Renal cortex interstitium (tissue), 15 donors: ENCODE measurements around the gene GNL3. TPM values are rescaled to one million over a fixed set of nuclear protein-coding genes. Genes with fewer than 3 reads are reported as not detected.
"Not testable (repeated sequence)": the region's sequence is repeated elsewhere in the genome, so short reads cannot be mapped to it uniquely, and the experiment has no call there.

Source experiments
- DNase-seq, 11 donors: peaks; one replicate each; pipeline ENCODE4 v3.0.0-alpha.2; 2013; ENCODE audit warnings: low read depth in 9 of 11, low spot score in 4 of 11; ENCODE audit errors: extremely low read depth in 1 of 11
- long read RNA-seq, 16 experiments: transcript quantifications; one replicate each; lab custom pipeline, GENCODE V29; 2026
- polyA plus RNA-seq, 3 donors: library from polyadenylated mRNA; unstranded; fragments of 120-200 nt; gene quantifications; one replicate each; pipeline ENCODE4 v1.2.1, GENCODE V29; 2013; ENCODE audit not compliant: insufficient read length in 3 of 3

Gene GNL3, protein sequence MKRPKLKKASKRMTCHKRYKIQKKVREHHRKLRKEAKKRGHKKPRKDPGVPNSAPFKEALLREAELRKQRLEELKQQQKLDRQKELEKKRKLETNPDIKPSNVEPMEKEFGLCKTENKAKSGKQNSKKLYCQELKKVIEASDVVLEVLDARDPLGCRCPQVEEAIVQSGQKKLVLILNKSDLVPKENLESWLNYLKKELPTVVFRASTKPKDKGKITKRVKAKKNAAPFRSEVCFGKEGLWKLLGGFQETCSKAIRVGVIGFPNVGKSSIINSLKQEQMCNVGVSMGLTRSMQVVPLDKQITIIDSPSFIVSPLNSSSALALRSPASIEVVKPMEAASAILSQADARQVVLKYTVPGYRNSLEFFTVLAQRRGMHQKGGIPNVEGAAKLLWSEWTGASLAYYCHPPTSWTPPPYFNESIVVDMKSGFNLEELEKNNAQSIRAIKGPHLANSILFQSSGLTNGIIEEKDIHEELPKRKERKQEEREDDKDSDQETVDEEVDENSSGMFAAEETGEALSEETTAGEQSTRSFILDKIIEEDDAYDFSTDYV
- 100 to 1,000 TPM in 2 of 3 donors, 10 to 100 TPM in 1; 92.5 to 109 (median 105) TPM for polyA plus RNA-seq
- long read RNA-seq, donor 1, transcript GNL3-202 (15 exons, 2,040 nt), result major isoform, 10 of 23 reads
- long read RNA-seq, donor 1, transcript GNL3-204 (4 exons, 597 nt), result major isoform, 10 of 23 reads
- long read RNA-seq, donor 1, partial matches to known transcripts, result 0 of 23 reads
- long read RNA-seq, donor 1, other reads (novel, unspliced or antisense), result 0 of 23 reads
- long read RNA-seq, donor 2, transcript GNL3-204 (4 exons, 597 nt), result major isoform, 5 of 25 reads
- long read RNA-seq, donor 2, partial matches to known transcripts, result 17 of 25 reads
- long read RNA-seq, donor 2, other reads (novel, unspliced or antisense), result 0 of 25 reads
- long read RNA-seq, donor 3, transcript GNL3-204 (4 exons, 597 nt), result minor isoform, 13 of 150 reads
- long read RNA-seq, donor 3, transcript GNL3-202 (15 exons, 2,040 nt), result major isoform, 21 of 150 reads
- long read RNA-seq, donor 3, partial matches to known transcripts, result 82 of 150 reads
- long read RNA-seq, donor 3, other reads (novel, unspliced or antisense), result 31 of 150 reads
- long read RNA-seq, donor 4, transcript GNL3-202 (15 exons, 2,040 nt), result major isoform, 11 of 34 reads
- long read RNA-seq, donor 4, transcript GNL3-212 (2 exons, 523 nt), result minor isoform, 5 of 34 reads
- long read RNA-seq, donor 4, transcript GNL3-204 (4 exons, 597 nt), result minor isoform, 8 of 34 reads
- long read RNA-seq, donor 4, partial matches to known transcripts, result 8 of 34 reads
- long read RNA-seq, donor 4, other reads (novel, unspliced or antisense), result 0 of 34 reads
- long read RNA-seq, donor 5, result 0 reads
- long read RNA-seq, donor 6, transcript GNL3-202 (15 exons, 2,040 nt), result major isoform, 8 of 23 reads
- long read RNA-seq, donor 6, transcript GNL3-204 (4 exons, 597 nt), result major isoform, 8 of 23 reads
- long read RNA-seq, donor 6, partial matches to known transcripts, result 5 of 23 reads
- long read RNA-seq, donor 6, other reads (novel, unspliced or antisense), result 0 of 23 reads
- long read RNA-seq, donor 7, transcript GNL3-202 (15 exons, 2,040 nt), result major isoform, 10 of 216 reads
- long read RNA-seq, donor 7, transcript GNL3-204 (4 exons, 597 nt), result minor isoform, 8 of 216 reads
- long read RNA-seq, donor 7, partial matches to known transcripts, result 162 of 216 reads
- long read RNA-seq, donor 7, other reads (novel, unspliced or antisense), result 32 of 216 reads
- long read RNA-seq, donor 8, transcript GNL3-204 (4 exons, 597 nt), result major isoform, 18 of 59 reads
- long read RNA-seq, donor 8, transcript GNL3-202 (15 exons, 2,040 nt), result minor isoform, 8 of 59 reads
- long read RNA-seq, donor 8, partial matches to known transcripts, result 28 of 59 reads
- long read RNA-seq, donor 8, other reads (novel, unspliced or antisense), result 0 of 59 reads
- long read RNA-seq, donor 9, transcript GNL3-202 (15 exons, 2,040 nt), result major isoform, 14 of 33 reads
- long read RNA-seq, donor 9, partial matches to known transcripts, result 12 of 33 reads
- long read RNA-seq, donor 9, other reads (novel, unspliced or antisense), result 0 of 33 reads
- long read RNA-seq, donor 10, transcript GNL3-204 (4 exons, 597 nt), result minor isoform, 12 of 83 reads
- long read RNA-seq, donor 10, transcript GNL3-202 (15 exons, 2,040 nt), result major isoform, 18 of 83 reads
- long read RNA-seq, donor 10, partial matches to known transcripts, result 32 of 83 reads
- long read RNA-seq, donor 10, other reads (novel, unspliced or antisense), result 20 of 83 reads
- long read RNA-seq, donor 11, transcript GNL3-202 (15 exons, 2,040 nt), result major isoform, 11 of 25 reads
- long read RNA-seq, donor 11, transcript GNL3-204 (4 exons, 597 nt), result minor isoform, 6 of 25 reads
- long read RNA-seq, donor 11, partial matches to known transcripts, result 7 of 25 reads
- long read RNA-seq, donor 11, other reads (novel, unspliced or antisense), result 0 of 25 reads
- long read RNA-seq, donor 12, partial matches to known transcripts, result 0 of 6 reads
- long read RNA-seq, donor 12, other reads (novel, unspliced or antisense), result 0 of 6 reads
- long read RNA-seq, donor 13, transcript GNL3-204 (4 exons, 597 nt), result minor isoform, 15 of 181 reads
- long read RNA-seq, donor 13, transcript GNL3-202 (15 exons, 2,040 nt), result major isoform, 22 of 181 reads
- long read RNA-seq, donor 13, partial matches to known transcripts, result 94 of 181 reads
- long read RNA-seq, donor 13, other reads (novel, unspliced or antisense), result 44 of 181 reads
- long read RNA-seq, donor 14, transcript GNL3-204 (4 exons, 597 nt), result minor isoform, 11 of 37 reads
- long read RNA-seq, donor 14, transcript GNL3-202 (15 exons, 2,040 nt), result major isoform, 13 of 37 reads
- long read RNA-seq, donor 14, partial matches to known transcripts, result 9 of 37 reads
- long read RNA-seq, donor 14, other reads (novel, unspliced or antisense), result 0 of 37 reads
- long read RNA-seq, donor 15, transcript GNL3-202 (15 exons, 2,040 nt), result major isoform, 7 of 17 reads
- long read RNA-seq, donor 15, partial matches to known transcripts, result 6 of 17 reads
- long read RNA-seq, donor 15, other reads (novel, unspliced or antisense), result 0 of 17 reads
- long read RNA-seq, donor 16, transcript GNL3-202 (15 exons, 2,040 nt), result major isoform, 29 of 76 reads
- long read RNA-seq, donor 16, transcript GNL3-204 (4 exons, 597 nt), result minor isoform, 10 of 76 reads
- long read RNA-seq, donor 16, partial matches to known transcripts, result 33 of 76 reads
- long read RNA-seq, donor 16, other reads (novel, unspliced or antisense), result 0 of 76 reads

GRCh38 chr3:52685709-52686691, at the start of gene GNL3, which contains the start of gene PBRM1:
Gene GNL3, plus strand, starts transcription at chr3:52686032. Its CDS starts 61 bp downstream, at chr3:52686093.
Gene PBRM1, minus strand, starts transcription at chr3:52685913.
- DNase-seq, result peak; percentile 88 to 95 (median 93)

- DNase-seq, result no peak
Measured at GRCh38 chr3:52636673-52637072, 49.2 kb upstream of the GNL3 start.

GRCh38 chr3:52645549-52645948, 40.3 kb upstream of the GNL3 start:
- no peak for DNase-seq

DNA sequence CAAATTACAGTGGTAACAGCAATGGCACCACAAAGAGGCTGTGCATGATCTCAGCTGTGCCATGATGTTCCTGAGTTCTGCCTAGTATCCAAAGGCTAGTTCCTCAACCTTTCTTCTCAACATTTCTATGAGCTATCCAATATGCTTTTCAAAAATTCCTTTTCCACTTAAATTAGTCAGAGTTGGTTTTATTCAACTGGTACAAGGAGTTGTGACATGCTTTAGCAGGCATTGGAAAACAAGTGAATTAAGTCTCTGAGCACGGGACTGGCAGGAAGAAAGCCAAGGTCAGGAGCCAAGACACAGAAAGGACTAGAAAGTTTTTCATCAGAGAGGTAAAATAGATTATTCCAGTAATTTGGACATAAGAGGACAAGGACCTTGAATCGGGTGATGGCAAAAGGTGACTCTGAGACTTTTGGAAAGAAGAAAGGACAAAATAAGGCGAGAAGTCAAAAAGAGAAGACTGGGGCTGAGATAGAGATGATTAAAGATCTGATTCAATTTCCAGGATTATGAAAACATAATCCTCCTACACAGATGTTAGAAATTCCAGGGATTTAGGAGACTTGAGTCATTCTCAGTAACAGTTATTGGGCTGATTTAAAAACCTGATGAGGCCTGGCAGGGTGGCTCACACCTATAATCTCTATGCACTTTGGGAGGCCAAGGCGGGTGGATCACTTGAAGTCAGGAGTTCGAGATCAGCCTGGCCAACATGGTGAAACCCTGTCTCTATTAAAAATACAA, 36.2 kb upstream of the GNL3 start:
- no peak for DNase-seq

DNA sequence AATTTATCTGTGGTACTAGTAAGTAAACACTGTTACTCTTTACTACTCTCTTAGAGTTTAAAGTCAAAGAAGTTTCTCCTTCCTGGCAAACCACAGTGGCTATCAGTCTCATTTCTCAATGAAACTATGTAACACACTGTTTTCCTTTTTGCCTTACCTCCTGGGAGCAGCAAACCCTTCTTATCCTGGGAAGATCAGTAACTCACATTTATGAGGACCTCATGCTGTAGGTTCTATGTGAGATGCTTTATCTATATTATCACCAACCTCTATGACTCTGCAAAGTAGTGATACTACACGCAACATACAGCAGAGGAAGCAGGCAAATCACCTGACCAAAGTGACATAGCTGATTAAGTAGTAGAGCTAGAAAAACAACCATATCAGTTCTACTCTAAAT, 35.4 kb upstream of the GNL3 start:
- no peak for DNase-seq

DNA sequence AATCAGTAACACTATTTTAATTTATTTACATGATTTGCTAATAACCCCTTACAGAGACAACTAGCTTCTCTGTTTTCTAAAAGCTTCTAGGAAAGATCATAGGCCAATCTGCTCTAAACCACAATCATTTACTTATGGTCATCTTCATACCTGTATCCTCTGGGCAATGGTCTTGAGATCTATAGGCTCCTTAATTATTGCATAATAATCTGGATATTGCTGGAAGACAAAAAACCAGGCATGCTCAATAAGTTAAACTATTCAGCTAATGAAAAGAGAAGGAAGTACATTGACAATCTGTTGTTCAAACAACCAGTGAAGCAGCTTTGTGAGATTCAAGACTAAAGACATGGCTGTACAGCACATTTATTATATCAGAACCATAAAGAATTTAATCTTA, 34.2 kb upstream of the GNL3 start:
- DNase-seq, result no peak

GRCh38 chr3:52655895-52656294, 29.9 kb upstream of the GNL3 start:
- DNase-seq, result no peak

DNA sequence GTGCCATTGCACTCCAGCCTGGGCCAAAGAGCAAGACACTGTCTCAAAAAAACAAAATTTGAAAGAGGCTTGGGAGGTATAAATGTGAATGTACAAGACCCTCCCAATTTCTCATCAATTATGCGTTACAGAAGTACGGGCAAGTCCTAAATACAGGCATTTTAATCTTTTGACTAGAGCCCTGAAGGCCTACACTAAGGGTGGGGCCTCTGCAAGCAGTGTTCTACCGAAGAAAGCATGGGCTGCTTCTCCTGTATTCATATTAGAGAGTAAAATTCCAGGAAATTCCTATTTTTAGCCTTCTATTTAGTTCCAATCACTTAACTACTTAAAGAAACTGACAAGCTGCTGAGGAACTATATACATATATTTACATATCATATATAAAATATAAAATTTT, 25.8 kb upstream of the GNL3 start:
- no peak for DNase-seq

DNA sequence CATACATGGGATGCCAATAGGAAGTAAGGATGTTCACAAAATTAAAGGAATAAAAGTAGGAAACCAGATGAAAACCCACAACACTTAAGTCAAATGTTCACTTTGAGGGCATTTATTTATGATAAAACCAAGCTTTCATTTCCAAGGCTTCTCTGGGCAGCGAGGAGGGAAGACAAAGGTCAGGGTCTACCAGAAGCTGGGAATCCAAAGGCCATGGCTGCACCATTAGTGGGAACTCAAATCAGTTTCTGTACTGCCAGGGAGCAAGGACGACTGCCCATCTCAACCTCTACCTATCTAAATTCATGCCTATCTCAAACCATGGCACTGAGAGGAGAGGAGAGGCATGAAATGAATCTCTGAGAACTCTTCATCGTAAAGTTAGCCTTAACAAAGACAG, 22.7 kb upstream of the GNL3 start:
- DNase-seq, result no peak

GRCh38 chr3:52670621-52671521, 15.0 kb upstream of the GNL3 start:
- DNase-seq, result no peak

DNA sequence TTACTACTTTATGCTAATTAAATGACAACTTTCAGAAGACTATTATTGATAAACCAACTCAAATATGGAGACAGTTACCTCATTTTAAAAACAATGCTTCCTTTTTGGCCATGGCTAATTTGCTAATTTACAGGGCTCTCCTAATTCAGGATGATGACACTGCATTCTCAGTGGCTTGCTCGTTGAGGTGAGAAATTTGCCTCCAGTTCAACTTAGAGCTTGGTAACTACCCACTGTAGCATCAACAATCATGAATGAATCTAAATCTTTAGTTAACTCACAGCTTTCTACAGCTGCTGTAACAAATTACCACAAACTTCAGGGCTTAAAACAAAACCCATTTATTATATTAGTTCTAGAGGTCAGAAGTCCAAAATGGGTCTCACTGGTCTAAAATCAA, 14.2 kb upstream of the GNL3 start:
- DNase-seq, result no peak

GRCh38 chr3:52676201-52676600, 9.6 kb upstream of the GNL3 start:
- DNase-seq, result not testable (repeated sequence)
